Stimulated activated CD4-positive, alpha-beta T cell treated with anti-CD3 and anti-CD28 coated beads, Interleukin-2, amount 100 ng/mL, for 4 hours (primary cell): ENCODE data around the gene MEPCE.
A peak's percentile ranks its signal among the peaks of the same experiment; 100 is the strongest.
"Not testable (repeated sequence)": the region's sequence is repeated elsewhere in the genome, so short reads cannot be mapped to it uniquely, and the experiment has no call there.

Source experiments
- DNase-seq: peaks from one replicate; pipeline ENCODE4 v3.0.0-alpha.2; 2020; ENCODE audit warnings: low read depth

Gene MEPCE

GRCh38 chr7:100434297-100435144 is 4.9 kb downstream of the MEPCE start:
- no peak for DNase-seq

DNA sequence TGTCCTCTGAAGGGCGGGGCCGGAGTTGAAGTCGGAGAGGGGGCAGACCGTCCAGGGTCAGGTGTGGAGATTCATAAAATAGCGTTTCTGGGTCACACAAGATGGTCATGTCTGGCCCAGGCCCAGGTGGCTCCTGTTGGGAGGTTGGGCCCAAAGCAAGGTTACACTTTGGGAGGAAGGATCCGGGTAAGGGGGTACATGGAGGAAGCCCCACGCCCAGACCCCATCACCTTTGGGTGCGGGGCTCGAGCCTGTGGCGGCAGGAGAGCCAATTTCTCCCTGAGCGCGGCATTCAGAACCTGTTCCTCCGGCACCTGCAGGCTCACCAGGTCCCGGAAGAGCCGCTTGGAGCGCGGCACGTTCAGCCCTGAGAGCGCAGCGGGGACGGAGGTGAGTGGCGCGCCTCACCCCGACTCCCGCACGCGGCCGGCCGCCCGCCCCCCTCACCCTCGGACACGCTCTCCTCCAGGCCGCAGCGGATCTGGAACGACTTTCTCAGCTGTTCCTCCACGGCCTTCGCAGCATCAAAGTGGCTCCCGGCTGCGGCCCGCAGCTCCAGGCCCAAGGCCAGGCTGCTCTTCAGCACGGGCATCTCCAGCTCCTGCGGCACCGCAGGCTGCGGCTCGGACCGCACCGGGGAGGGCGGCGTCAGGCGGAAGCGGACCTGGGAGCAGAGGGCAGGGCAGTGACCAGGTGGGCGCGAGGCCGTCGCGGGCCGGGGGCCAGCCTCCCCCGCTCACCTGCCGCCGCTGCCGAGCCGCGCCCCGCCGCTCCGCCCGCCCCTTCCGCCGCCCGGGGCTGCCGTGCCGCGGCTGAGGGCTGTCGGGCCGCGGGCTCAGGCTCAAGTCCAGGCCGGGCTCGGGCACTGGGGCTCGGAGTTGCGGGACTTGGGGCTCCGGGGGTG is 6.0 kb downstream of the MEPCE start:
- DNase-seq, result peak; percentile 35

DNA sequence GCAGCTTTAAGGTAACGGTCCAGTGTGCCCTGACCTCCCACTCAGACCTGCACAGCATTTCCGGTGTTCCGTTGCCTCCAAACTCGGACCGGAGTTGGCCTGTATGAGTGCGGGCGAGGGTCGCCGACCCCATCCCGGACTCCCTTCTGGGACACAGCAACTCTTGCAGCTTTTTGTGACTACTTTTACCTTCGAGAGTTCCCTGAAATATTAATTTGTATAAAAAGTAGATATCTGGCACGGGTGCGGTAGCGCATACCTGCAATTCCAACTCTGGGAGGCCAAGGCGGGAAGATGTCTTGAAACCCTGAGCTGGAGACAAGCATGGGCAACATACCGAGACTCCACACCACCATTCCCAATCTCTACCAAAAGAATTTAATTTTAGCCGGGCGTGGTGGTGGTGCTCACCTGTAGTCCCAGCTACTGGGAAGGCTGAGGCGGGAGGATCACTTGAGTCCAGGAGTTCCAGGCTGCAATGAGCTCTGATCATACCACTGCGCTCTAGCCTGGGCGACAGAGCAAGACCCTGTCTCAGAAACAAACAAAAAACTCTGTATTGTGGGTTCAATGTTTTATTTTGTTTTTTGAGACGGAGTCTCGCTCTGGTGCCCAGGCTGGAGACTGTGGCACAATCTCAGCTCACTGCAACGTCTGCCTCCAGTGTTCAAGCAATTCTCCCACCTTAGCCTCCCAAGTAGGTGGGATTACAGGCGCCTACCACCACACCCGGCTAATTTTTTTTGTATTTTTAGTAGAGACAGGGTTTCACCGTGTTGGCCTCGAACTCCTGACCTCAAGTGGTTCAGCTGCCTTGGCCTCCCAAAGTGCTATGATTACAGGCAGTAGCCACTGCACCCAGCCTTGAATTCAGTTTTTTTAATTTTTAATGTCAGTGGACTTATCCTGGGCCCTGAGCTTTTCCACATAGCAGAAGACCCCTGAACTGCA is 7.8 kb downstream of the MEPCE start:
- no peak for DNase-seq

- DNase-seq, result no peak
Observed at GRCh38 chr7:100438172-100438571, 8.5 kb downstream of the MEPCE start.

GRCh38 chr7:100438731-100439130 is 9.1 kb downstream of the MEPCE start:
- not testable (repeated sequence) for DNase-seq

DNA sequence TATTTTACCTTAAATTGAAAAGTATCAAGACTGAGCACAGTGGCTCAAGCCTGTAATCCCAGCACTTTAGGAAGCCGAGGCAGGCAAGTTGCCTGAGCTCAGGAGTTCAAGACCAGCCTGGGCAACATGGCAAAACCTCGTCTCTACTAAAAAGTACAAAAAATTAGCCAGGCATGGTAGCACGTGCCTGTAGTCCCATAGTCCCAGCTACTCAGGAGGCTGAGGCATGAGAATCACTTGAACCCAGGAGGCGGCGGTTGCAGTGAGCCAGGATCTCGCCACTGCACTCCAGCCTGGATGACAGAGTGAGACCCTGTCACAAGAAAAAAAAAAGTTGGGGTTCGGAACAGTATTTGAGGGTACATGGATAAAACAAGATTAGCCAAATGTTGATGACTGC is 9.6 kb downstream of the MEPCE start:
- not testable (repeated sequence) for DNase-seq

GRCh38 chr7:100441641-100442535 is 12.3 kb downstream of the MEPCE start:
- DNase-seq, result no peak

DNA sequence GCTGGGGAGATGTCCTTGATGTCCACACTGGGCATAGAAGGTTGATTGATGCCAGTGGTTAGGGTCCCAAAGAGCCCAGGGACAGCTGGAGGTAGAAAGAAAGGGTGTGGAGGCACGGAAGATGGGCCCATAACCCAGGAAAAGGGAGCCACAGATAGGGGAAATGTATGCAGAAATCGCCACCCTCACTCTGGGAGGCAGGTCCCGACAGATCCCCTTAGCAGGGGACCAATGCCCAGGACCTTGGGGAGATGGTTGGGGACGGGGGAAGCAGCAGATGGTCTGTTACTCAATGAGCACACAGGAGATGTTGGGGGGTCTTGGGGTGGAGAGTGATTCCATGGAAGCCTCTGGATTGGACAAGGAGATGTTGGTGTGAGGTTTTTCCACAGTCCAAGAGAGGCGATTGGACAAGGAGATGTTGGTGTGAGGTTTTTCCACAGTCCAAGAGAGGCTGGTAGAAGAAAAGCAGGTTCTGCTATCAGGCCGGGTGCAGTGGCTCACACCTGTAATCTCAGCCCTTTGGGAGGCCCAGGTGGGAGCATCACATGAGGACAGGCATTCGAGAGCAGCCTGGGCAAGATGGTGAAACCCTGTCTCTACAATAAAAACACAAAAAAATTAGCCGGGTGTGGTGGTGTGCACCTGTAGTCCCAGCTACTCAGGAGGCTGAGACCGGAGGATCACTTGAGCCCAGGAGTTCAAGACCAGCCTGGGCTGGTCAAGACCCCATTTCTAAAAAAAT is 13.6 kb downstream of the MEPCE start:
- no peak for DNase-seq

DNA sequence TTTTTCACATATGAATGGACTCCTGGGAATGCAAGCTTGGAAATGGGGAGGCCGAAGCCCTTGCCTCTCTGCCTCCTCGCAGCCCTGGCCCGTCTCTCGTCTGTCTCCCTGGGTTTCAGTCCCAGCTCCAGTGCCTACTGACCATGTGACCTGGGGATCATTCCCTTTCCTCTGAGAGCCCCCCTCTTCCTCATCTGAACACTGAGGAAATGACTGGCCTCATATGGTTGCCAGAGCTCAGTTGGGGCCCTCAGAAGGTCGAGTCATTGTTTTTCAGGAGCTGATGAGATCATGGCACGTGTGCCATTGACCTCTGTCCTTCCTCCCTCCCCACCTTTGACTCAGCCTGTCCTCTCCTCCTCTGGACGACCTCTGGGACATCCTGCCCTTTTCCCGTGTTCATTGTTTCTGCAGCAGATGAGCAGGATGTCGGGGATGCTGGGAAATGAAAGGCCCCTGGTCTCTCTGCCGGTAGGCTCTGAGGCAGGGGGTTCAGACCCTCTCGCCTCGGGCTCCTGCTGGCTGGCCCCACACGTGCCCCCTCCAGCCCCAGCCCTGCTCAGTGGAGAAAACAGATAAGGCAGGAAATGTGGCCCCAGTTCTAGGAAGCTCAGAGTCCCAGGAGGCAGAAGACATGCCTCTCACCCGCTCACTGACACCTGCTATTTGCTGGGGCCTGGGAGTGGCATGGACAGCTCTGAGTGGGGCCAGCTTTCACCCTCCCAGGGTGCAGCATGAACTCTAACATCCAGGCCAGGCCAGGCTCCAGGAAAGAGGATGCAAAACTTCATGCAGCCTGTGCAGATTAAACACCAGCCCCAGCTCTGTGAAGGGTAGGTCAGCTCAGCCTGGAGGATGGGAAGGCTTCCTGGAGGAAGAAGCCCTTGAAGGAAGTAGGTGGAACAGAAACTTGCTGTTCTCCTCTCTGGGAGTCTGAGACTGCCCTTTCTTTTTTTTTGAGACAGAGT is 15.0 kb downstream of the MEPCE start:
- DNase-seq, result no peak

GRCh38 chr7:100446040-100446439 is 16.4 kb downstream of the MEPCE start:
- DNase-seq, result no peak

DNA sequence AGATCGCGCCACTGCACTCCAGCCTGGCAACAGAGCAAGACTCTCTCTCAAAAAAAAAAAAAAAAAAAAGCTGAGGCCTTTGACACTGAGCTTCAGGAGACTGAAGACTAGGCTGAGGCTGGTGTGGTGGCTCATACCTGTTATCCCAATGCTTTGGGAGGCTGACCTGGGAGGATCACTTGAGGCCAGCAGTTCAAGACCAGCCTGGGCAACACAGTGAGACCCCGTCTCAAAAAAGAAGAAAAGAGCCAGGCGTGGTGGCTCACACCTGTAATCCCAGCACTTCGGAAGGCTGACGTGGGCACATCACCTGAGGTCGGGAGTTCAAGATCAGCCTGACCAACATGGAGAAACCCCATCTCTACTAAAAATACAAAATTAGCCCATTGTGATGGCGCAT is 17.7 kb downstream of the MEPCE start:
- DNase-seq, result not testable (repeated sequence)

- DNase-seq, result no peak
Observed at GRCh38 chr7:100449190-100449795, 19.7 kb downstream of the MEPCE start.

- no peak for DNase-seq
Observed at GRCh38 chr7:100452513-100452912, 22.9 kb downstream of the MEPCE start.

DNA sequence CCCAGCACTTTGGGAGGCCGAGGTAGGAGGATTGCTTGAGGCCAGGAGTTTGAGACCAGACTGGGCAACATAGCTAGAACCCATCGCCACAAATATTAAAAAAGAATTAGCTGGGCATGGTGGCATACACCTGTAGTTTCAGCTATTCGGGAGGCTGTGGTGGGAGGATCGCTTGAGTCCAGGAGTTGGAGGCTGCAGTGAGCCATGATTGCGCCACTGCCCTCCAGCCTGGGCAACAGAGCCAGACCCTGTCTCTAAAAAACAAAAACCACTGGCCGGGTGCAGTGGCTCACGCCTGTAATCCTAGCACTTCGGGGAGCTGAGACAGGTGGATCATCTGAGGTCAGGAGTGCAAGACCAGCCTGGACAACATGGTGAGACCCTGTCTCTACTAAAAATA is 24.2 kb downstream of the MEPCE start:
- not testable (repeated sequence) for DNase-seq

- DNase-seq, result no peak
Observed at GRCh38 chr7:100455206-100455605, 25.6 kb downstream of the MEPCE start.

- no peak for DNase-seq
Observed at GRCh38 chr7:100456562-100456961, 26.9 kb downstream of the MEPCE start.

- no peak for DNase-seq
Observed at GRCh38 chr7:100457033-100457432, 27.4 kb downstream of the MEPCE start.

GRCh38 chr7:100464210-100464660 is 34.6 kb downstream of the MEPCE start, which contains the start of gene SPACDR:
Gene SPACDR, minus strand, starts transcription at chr7:100464260. Its CDS starts 235 bp downstream, at chr7:100464025.
- DNase-seq, result no peak
